ENCODE measurements around the gene MFRP.

The MFRP gene

DNA sequence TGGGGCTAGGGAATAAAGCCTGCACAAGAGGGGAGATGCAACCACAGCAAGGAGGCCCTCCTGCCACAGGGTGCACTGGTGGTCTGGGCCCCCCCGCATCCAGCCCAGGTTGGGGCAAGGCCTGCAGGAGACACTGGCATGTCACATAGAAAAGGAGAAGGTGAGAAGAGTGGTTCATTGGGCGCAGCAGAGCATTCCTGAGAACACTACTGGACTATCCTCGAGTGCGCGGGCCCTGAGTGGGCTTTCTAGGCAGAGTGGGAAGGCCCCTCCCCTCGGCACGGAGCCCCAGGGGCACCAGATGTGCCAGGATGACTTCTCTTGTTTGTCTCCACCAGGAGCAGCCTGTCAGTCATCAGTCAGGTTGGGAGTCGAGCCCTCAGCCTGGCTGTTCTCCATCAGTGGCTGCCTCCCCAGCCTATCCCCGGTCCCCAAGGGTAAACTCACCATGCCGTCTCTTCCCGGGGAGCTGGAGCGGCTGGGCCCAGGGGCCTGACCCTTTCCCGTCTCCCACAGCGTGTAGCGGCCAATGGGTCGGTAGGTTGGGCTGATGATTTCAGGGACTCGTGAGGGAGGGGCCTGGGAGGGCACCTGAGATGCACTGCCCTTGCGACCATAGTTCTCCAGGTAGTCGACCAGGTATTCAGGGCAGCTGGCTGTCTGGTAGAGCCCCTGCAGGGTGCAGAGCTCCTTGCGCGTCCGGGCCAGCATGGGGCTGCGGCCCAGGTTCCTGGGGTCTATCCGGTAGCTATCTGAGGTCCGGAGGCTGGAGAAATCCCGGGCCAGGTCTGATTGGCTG, 26.0 kb upstream of the MFRP start:
- Histone ChIP-seq H3K36me3 (ENCODE audit: control insufficient read depth, insufficient read depth, low read length) (no peaks in the 10 kb centered on the region), H3K4me3 (ENCODE audit: low read depth, low read length) (no peak overlapping the region), H3K27me3 (ENCODE audit: control insufficient read depth, insufficient read depth, low read length) (no peaks in the 10 kb centered on the region), H3K4me1 (peaks cover 11% of the 10 kb centered on the region), H3K79me2 (no peaks in the 10 kb centered on the region), H2AFZ (no peak overlapping the region), H3K27ac (no peak overlapping the region), H3K4me2 (ENCODE audit: low read length) (no peak overlapping the region), H3K9ac (no peak overlapping the region), H3K9me3 (ENCODE audit: control insufficient read depth, low read length) (no peaks in the 10 kb centered on the region)
- TF ChIP-seq, protein P1, sequence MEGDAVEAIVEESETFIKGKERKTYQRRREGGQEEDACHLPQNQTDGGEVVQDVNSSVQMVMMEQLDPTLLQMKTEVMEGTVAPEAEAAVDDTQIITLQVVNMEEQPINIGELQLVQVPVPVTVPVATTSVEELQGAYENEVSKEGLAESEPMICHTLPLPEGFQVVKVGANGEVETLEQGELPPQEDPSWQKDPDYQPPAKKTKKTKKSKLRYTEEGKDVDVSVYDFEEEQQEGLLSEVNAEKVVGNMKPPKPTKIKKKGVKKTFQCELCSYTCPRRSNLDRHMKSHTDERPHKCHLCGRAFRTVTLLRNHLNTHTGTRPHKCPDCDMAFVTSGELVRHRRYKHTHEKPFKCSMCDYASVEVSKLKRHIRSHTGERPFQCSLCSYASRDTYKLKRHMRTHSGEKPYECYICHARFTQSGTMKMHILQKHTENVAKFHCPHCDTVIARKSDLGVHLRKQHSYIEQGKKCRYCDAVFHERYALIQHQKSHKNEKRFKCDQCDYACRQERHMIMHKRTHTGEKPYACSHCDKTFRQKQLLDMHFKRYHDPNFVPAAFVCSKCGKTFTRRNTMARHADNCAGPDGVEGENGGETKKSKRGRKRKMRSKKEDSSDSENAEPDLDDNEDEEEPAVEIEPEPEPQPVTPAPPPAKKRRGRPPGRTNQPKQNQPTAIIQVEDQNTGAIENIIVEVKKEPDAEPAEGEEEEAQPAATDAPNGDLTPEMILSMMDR (IDR thresholded peaks at IDR 0.05): no peak

DNA sequence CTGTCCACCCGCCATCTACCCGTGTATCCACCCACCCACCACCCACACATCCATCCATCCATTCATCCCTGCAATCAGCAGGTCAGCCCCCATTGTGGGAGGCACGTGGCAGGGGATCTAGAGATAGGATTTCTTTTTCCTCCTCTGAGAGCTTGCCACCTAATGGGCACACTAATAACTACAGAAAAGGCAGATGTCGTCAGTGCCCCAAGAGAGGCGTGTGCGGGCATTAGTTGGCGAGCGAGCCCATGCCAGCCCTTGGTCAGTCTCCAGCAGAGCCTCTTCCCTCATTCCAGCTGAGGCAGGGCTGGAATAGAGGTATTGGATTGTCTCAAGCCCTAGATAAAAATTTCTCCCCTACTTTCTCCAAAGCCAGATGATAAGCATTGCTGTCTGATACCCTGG, 25.3 kb upstream of the MFRP start:
- Histone ChIP-seq H3K27ac (no peak overlapping the region), H2AFZ (no peak overlapping the region), H3K4me2 (ENCODE audit: low read length) (no peak overlapping the region), H3K4me3 (ENCODE audit: low read depth, low read length) (no peak overlapping the region), H3K9me3 (ENCODE audit: control insufficient read depth, low read length) (no peaks in the 10 kb centered on the region), H3K27me3 (ENCODE audit: control insufficient read depth, insufficient read depth, low read length) (no peaks in the 10 kb centered on the region), H3K9ac (no peak overlapping the region), H3K36me3 (ENCODE audit: control insufficient read depth, insufficient read depth, low read length) (no peaks in the 10 kb centered on the region), H3K79me2 (no peaks in the 10 kb centered on the region), H3K4me1 (peaks cover 11% of the 10 kb centered on the region)
- TF ChIP-seq, protein P1 (IDR thresholded peaks at IDR 0.05): peak; percentile 36

DNA sequence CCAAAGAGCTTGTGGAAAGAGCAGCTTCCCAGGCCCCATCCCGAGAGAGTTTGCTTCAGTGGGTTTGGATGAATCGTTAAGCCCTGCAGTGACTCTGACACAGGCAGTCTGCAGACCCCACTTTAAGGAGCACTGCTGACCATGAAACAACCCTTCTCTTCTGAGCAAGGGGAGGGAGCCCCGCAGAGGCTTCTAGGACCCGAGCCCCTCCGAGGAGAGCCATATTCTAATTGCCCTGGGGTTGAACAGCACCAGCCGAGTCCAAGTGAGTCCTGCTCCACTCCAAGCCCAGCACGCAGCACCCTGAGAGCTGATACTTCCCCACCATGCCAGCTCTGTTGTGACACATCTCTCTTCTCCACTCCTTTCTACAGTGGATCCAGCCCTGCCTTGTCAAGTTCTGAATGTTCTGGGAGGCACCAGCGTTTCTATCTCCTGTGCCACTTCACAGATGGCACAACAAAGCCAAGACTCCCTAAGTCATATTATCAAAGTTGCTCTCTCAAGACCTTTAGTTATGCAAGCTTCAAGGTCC, 24.6 kb upstream of the MFRP start:
- no peaks in the 10 kb centered on the region for H3K36me3 ChIP-seq (ENCODE audit: control insufficient read depth, insufficient read depth, low read length)
- no peak overlapping the region for H3K9ac ChIP-seq
- H3K4me3 ChIP-seq (ENCODE audit: low read depth, low read length): no peak overlapping the region
- H3K79me2 ChIP-seq: no peaks in the 10 kb centered on the region
- no peaks in the 10 kb centered on the region for H3K9me3 ChIP-seq (ENCODE audit: control insufficient read depth, low read length)
- no peak overlapping the region for H3K4me2 ChIP-seq (ENCODE audit: low read length)
- H3K4me1 ChIP-seq: peaks cover 11% of the 10 kb centered on the region
- no peak overlapping the region for H3K27ac ChIP-seq
- no peaks in the 10 kb centered on the region for H3K27me3 ChIP-seq (ENCODE audit: control insufficient read depth, insufficient read depth, low read length)
- TF ChIP-seq, protein P1 (IDR thresholded peaks at IDR 0.05): no peak
- no peak overlapping the region for H2AFZ ChIP-seq

DNA sequence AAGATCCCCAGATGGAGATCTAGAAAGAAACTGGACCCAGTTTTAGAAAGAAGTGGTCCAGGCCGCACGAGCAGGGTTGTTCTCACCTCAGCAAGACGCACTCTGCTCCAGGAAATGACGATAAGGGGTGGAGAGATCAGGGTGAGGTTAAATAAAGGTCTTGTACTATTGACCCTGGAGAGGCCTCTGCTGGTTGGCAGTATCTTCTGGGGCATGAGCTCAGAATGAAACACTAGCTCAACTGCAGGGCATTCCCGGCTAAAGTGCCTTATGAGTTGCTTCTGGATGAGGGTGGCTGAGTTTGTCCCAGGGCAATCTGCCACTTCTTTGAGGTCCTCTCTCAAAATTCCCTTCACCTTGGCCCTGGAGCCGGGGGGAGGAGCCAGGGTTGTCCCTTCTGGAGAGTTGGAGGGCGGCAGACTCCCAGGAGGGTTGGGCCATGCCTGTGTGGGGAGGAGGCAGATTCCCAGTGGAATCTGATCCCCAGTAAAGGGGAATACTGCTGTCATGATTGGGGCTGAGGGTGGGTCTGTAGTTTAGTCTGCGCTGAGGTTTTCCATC, 24.1 kb upstream of the MFRP start:
- no peaks in the 10 kb centered on the region for H3K36me3 ChIP-seq (ENCODE audit: control insufficient read depth, insufficient read depth, low read length)
- no peak overlapping the region for H2AFZ ChIP-seq
- no peaks in the 10 kb centered on the region for H3K79me2 ChIP-seq
- no peaks in the 10 kb centered on the region for H3K27me3 ChIP-seq (ENCODE audit: control insufficient read depth, insufficient read depth, low read length)
- H3K9ac ChIP-seq: no peak overlapping the region
- no peak overlapping the region for H3K4me2 ChIP-seq (ENCODE audit: low read length)
- no peak overlapping the region for H3K4me3 ChIP-seq (ENCODE audit: low read depth, low read length)
- no peak overlapping the region for H3K27ac ChIP-seq
- H3K4me1 ChIP-seq: peaks cover 11% of the 10 kb centered on the region
- TF ChIP-seq, protein P1 (IDR thresholded peaks at IDR 0.05): no peak
- H3K9me3 ChIP-seq (ENCODE audit: control insufficient read depth, low read length): no peaks in the 10 kb centered on the region

Data from parathyroid adenoma (tissue), 2 donors.